Islet precursor cell (in vitro differentiated cells): ENCODE measurements around the gene MOV10L1.

ENCODE experiments used
- DNase-seq: peaks from one replicate; pipeline ENCODE4 v3.0.0-alpha.2; 2018

Gene MOV10L1

DNA sequence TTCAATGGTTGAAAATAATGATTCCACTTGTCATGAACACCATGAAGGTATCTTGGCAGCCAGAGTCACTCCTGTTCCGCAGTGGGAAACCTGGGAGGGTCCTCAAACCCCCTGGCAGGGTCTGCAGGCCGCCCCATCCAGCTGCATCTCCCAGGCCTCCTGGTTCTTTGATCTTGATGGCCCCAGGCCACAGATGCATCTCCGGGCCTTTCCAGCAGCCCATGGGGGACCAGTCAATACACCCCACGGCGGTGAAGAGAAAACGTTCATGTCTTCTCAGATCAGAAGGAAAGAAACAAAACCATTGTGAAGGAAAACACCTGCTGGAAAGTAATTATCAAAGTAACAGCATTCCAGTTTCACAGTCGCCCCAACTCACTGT lies 29.9 kb upstream of the MOV10L1 start:
- no peak for DNase-seq

DNA sequence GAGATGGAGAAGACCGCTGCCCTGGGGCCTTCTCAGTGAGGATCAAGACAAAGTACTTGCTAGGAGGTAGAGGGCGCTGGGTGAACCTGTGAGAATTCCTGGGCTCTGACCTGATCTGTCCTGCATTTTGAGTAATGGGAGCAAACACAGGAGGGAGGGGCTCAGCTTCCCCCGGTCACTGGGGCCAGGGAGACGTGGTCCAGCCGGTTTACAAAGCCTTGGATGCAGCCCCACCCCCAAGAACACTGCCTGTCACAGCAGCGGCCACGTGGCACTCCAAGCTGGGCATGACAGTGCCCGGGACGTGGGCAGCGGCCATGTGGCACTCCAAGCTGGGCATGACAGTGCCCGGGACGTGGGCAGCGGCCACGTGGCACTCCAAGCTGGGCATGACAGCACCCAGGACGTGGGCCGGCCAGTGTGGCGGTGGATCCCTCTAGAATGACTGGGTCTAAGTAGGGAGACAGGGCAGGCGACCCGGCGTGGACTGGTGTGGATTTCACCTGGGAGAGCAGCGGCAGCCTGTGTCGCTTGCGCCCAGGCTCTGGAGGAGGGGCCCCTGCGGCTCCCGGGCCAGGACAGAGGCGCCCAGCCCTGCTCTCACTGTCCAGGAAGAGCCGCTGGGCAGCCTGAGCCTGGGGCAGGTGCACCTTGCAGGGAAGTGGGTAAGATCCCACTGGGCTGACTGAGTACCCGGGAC lies 29.2 kb upstream of the MOV10L1 start:
- no peak for DNase-seq

- no peak for DNase-seq
These were observed 28.5 kb upstream of the MOV10L1 start for GRCh38 chr22:50061141-50061823.

DNA sequence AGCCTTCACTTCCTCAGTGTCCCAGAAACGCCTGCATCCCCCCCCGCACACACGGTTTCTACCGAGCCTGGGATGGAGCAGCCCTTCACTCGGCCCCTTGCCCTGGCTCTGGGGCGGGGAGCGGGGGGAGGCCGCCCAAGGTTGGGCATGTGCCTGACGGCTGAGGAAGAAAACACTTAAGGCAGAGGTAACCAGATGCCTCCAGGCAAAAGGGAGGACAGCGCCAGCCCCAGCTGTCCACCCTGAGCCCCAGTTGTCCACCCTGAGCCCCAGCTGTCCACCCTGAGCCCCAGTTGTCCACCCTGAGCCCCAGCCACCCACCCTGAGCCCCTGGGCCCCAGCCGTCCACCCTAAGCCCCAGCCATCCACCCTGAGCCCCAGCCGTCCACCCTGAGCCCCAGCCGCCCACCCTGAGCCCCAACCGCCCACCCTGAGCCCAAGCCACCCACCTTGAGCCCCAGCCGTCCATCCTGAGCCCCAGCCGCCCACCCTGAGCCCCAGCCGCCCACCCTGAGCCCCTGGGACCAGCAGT lies 27.9 kb upstream of the MOV10L1 start:
- no peak for DNase-seq

- no peak for DNase-seq
These were observed 27.2 kb upstream of the MOV10L1 start for GRCh38 chr22:50062509-50063135.

DNA sequence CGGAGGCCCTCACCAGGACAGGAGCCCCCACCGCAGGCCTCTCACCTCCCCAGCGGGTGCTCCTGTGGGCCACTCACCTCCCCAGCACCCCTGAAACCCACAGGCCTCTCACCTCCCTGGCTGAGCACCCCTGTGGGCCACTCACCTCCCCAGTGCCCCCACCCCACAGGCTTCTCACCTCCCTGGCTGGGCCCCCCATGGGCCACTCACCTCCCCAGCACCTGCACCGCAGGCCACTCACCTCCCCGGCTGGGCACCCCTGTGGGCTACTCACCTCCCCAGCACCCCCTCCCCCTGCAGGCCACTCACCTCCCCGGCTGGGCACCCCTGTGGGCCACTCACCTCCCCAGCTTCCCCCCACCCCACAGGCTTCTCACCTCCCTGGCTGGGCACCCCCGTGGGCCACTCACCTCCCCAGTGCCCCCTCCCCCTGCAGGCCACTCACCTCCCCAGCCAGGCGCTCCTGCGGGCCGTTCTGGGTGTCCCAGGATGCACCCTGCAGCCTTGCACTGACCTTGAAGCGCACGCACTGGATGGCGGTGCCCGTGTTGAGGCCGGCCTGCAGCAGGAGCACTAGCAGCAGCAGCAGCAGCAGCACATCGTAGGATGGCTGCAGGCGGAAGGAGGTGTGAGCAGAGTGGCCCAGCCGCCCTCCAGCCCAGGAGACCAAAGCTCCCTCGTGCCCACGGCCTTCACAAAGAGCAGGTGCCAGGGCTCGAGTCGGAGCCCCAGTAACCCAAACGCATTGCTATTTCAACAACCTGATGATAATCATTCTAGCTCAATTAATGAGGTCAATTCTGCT lies 26.0 kb upstream of the MOV10L1 start:
- no peak for DNase-seq

DNA sequence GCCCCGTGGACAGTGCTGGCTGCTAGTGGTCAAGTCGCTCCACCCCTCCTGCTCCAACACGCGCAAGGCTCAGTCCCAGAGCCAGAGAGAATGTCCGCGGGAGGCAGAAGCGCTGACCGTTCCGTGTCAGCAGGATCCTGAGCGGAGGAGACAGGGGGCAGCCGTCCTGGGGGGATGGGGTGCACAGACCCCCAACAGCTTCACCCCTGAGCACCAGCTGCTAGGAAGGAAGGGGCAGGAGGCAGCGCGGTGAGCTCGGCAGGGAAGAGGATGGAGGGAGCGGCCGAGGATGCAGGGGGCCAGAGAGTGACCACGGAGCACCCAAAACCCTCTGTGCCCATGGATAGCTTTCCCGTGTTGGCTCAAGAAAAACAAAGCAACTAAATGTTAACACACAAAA lies 25.4 kb upstream of the MOV10L1 start:
- no peak for DNase-seq

DNA sequence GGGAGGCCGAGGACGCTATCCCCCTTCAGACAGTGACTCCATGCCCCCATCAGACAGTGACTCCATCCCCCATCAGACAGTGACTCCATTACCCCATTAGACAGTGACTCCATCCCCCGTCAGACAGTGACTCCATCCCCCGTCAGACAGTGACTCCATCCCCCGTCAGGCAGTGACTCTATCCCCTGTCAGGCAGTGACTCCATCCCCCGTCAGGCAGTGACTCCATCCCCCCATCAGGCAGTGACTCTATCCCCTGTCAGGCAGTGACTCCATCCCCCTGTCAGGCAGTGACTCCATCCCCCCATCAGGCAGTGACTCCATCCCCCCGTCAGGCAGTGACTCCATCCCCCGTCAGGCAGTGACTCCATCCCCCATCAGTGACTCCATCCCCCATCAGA lies 22.6 kb upstream of the MOV10L1 start:
- no peak for DNase-seq

- no peak for DNase-seq
These were observed 21.7 kb upstream of the MOV10L1 start for GRCh38 chr22:50068096-50068495.

DNA sequence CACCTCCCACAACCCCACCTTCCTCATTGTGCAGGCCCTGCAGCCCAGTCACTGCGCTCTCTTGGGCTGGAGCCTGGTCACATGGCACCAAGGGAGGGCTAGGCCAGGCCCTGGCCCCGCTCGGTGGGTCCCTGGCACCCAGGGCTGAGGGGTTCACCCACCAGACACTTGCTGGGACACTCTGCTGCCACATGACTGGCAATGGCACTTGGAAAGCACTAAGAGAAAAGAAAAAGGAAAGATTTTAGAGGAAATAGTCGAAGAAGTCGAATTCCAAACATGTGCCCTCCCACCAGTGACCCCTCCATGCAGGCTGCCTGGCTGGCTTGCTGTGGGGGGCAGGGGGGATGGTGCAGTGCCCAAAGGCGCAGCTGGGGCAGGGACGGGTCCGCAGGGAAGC lies 19.4 kb upstream of the MOV10L1 start:
- no peak for DNase-seq

DNA sequence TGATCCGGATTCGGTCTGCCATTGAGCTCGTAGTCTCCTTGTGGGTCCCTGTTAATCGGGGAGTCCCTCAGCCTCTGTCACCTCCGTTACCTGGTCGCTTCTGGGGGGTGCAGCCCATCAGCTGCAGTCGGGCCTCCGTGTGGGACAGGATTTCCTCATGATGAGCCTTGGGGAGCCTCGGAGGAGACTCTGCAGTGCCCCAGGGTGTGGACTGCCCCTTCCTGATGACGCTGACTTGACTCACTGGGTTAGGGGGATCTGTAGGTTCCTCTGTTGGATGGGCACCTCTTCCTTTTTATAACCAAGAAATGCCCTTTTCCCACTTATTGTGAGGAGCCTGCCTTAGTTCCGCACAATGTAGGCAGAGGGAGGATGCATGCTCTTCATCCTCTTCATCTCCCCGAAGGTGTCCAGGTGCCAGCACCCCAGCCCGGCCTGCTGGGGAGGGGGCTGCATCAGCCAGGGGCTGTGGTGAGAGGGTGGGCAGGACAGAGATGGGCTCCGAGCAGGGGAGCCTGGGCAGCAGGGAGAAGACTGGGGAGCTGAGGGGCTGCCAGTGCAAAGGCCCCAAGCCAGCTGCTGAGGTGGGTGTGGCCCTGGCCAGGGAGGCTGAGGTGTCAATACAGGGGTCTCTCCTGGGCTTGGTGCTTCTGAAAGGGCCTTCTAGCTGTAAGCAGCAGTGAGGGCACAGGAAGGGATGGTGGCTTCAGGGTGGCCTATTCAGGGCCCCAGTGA lies 18.2 kb upstream of the MOV10L1 start:
- DNase-seq: no peak

DNA sequence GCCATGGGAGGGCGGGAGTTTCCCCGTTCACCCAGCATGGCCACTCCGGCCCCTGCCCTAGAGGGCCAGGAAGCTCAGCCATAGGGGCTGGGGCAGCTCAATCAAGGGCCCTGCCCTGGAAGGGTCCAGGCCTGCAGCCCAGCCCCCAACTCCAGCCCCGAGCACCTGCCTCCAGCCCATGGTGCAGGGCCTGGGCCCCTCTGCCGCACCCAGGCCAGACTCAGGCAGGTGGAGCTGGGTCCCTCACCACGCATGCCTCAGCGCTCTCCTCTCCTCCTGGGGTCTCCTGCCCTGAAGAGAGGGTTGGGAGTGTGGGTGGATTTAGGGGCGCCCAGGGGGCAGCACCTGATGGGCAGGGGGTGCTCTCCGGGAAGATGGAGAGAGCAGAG lies 17.6 kb upstream of the MOV10L1 start:
- DNase-seq: peak; percentile 48

- no peak for DNase-seq
These were observed 16.9 kb upstream of the MOV10L1 start for GRCh38 chr22:50072714-50073538.

DNA sequence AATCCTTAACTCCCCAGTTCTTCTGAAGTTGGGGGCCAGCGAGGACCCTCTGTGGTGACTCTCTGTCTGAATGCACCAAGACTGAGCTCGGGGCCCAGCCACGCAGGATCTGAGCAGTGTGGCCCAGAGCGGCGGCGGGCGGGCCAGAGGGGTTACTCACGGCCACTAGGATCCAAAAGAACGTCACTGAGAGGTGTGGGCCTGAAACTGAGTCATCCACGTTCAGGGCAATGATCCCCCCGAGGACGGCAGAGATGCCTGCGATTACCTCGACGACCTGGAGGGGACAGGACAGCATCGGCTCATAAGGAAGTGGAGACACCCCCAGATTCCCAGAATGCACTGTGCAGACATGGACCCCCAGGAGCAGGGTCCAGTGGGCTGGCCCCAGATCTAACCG lies 15.8 kb upstream of the MOV10L1 start:
- no peak for DNase-seq

- DNase-seq: no peak
These were observed 15.0 kb upstream of the MOV10L1 start for GRCh38 chr22:50074551-50075530.

GRCh38 chr22:50076646-50077535 lies 12.9 kb upstream of the MOV10L1 start:
- peak; percentile 37 for DNase-seq

- no peak for DNase-seq
These were observed 11.6 kb upstream of the MOV10L1 start for GRCh38 chr22:50078246-50078645.

GRCh38 chr22:50078761-50079160 lies 11.0 kb upstream of the MOV10L1 start:
- no peak for DNase-seq

DNA sequence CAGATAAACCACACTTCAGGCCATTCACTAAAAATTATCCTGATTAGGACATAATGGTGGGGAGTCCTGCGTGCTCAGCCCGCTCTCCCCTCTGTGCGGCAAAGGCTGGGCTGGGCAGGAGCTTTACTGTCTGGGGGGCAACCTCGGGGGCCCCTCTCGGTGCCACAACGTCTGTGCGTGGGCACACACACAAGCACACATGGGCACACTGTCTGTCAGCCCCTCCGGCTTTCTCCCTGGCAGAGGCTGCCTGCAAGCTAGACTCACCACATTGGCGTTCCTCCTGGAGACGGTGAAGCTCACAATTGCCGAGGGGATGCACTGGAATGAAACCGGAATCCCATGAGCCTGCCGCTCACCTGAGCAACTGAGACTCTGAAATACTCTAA lies 9.7 kb upstream of the MOV10L1 start:
- no peak for DNase-seq
